GM19463 (cell line): ENCODE results near the gene MKX.

Source experiments
- ATAC-seq: cut with Tn5 transposase; IDR thresholded peaks from one replicate; pipeline ENCODE4 v1.9.1; 2021; ENCODE audit warnings: mild to moderate bottlenecking, moderate library complexity; ENCODE audit not compliant: unreplicated experiment

MKX gene

GRCh38 chr10:27743012-27743876 is 2.4 kb downstream of the MKX start:
- ATAC-seq: no peak

GRCh38 chr10:27742195-27743011 is 3.2 kb downstream of the MKX start:
- ATAC-seq: peak; percentile 95

GRCh38 chr10:27741173-27742091 is 4.2 kb downstream of the MKX start:
- ATAC-seq: no peak

- ATAC-seq: no peak
These were observed 9.2 kb downstream of the MKX start for GRCh38 chr10:27736396-27736795.

- no peak for ATAC-seq
These were observed 15.6 kb downstream of the MKX start for GRCh38 chr10:27730041-27730440.

GRCh38 chr10:27728338-27728737 is 17.3 kb downstream of the MKX start:
- no peak for ATAC-seq

- no peak for ATAC-seq
These were observed 21.3 kb downstream of the MKX start for GRCh38 chr10:27724287-27724686.

- no peak for ATAC-seq
These were observed 22.2 kb downstream of the MKX start for GRCh38 chr10:27723436-27723835.

GRCh38 chr10:27720529-27720928 is 25.1 kb downstream of the MKX start:
- ATAC-seq: no peak

GRCh38 chr10:27719052-27719451 is 26.6 kb downstream of the MKX start:
- no peak for ATAC-seq

- no peak for ATAC-seq
These were observed 27.8 kb downstream of the MKX start for GRCh38 chr10:27717861-27718260.

- no peak for ATAC-seq
These were observed 28.4 kb downstream of the MKX start for GRCh38 chr10:27717224-27717623.

- no peak for ATAC-seq
These were observed 29.1 kb downstream of the MKX start for GRCh38 chr10:27716521-27716920.

- ATAC-seq: no peak
These were observed 30.1 kb downstream of the MKX start for GRCh38 chr10:27715505-27715904.

GRCh38 chr10:27714349-27714748 is 31.3 kb downstream of the MKX start:
- ATAC-seq: no peak

GRCh38 chr10:27713941-27714340 is 31.7 kb downstream of the MKX start:
- no peak for ATAC-seq

GRCh38 chr10:27710014-27710413 is 35.6 kb downstream of the MKX start:
- ATAC-seq: no peak

- ATAC-seq: no peak
These were observed 36.3 kb downstream of the MKX start for GRCh38 chr10:27709304-27709703.

- ATAC-seq: no peak
These were observed 43.6 kb downstream of the MKX start for GRCh38 chr10:27701938-27702537.

GRCh38 chr10:27699776-27700175 is 45.8 kb downstream of the MKX start:
- ATAC-seq: no peak

- no peak for ATAC-seq
These were observed 46.7 kb downstream of the MKX start for GRCh38 chr10:27698961-27699360.
